Activated CD4-positive, alpha-beta memory T cell treated with anti-CD3 and anti-CD28 coated beads, Interleukin-2, amount 10 ng/mL, durations not matched to agents 7 days and 5 days (primary cell): Measurements from ENCODE around the gene PSG6. TPM values are rescaled to one million over a fixed set of nuclear protein-coding genes. Genes with fewer than 3 reads are reported as not detected.
A peak's percentile ranks its signal among the peaks of the same experiment; 100 is the strongest.
"Not testable (repeated sequence)": the region's sequence is repeated elsewhere in the genome, so short reads cannot be mapped to it uniquely, and the experiment has no call there.

Experiments used
- CTCF ChIA-PET: fragments of 350-600 bp; sonication (Branson Sonifier 250); formaldehyde crosslinking; loops from one replicate; lab custom pipeline; 2021; ENCODE audit warnings: antibody characterized with exemption, inconsistent platforms; lab: Charles Lee
- POLR2A ChIA-PET: fragments of 350-600 bp; sonication (Branson Sonifier 250); formaldehyde crosslinking; loops from one replicate; lab custom pipeline; 2021; ENCODE audit warnings: antibody characterized with exemption; lab: Charles Lee
- DNase-seq: peaks from one replicate; pipeline ENCODE4 v3.0.0-alpha.2; 2020
- H3K27ac Mint-ChIP-seq: one replicate; pipeline ENCODE4 v1.8.0; 2021; ENCODE audit warnings: mild to moderate bottlenecking, mixed read lengths
- H3K27me3 Mint-ChIP-seq: one replicate; pipeline ENCODE4 v1.8.0; 2021; ENCODE audit warnings: mixed read lengths
- H3K36me3 Mint-ChIP-seq: one replicate; pipeline ENCODE4 v1.8.0; 2021; ENCODE audit warnings: low read depth, mixed read lengths
- H3K4me1 Mint-ChIP-seq: one replicate; pipeline ENCODE4 v1.8.0; 2021; ENCODE audit warnings: mixed read lengths
- H3K4me3 Mint-ChIP-seq: one replicate; pipeline ENCODE4 v1.8.0; 2021; ENCODE audit warnings: mild to moderate bottlenecking, mixed read lengths
- H3K9me3 Mint-ChIP-seq: one replicate; pipeline ENCODE4 v1.8.0; 2021; ENCODE audit warnings: mixed read lengths
- total RNA-seq, 2 experiments: library from RNA; stranded (reverse); gene quantifications; one replicate each; pipeline ENCODE4 v1.2.3, GENCODE V29; 2021

PSG6 gene
- total RNA-seq = not detected

DNA sequence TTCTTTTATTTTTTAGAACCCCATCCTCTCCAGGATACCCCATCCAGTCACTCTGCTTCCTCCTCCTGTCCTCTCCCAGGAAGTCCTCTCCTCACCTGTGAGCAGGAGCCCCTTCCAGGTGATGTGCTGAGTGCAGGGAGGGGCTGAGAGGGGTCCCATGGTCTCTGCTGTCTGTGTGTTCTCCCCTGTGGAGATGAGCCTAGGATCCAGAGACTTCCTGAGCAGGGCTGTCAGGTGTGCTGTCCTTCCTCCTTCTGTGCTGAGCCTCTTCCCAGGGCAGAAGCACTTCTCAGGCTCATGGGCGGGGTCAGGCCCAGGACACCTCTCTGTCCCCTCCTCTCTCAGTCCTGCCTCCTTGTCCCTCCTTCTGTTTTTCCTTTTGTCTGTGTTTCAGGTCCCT, at the start of gene PSG6:
Gene PSG6 (minus strand): TSS at position 261 of the 400 bp plus-strand sequence. CDS start 102 bp downstream, at position 159.
- DNase-seq, POLR2A ChIA-PET: not testable (repeated sequence)

GRCh38 chr19:42965176-42965575, 47.5 kb upstream of the PSG6 start:
- no peaks in the 10 kb centered on the region for H3K9me3 Mint-ChIP-seq
- no peak for DNase-seq
- ChIA-PET CTCF (no interaction called here), POLR2A (no interaction called here)
- H3K4me1 Mint-ChIP-seq = no peaks in the 10 kb centered on the region
- no peak overlapping the region for H3K4me3 Mint-ChIP-seq
- no peaks in the 10 kb centered on the region for H3K36me3 Mint-ChIP-seq
- no peaks in the 10 kb centered on the region for H3K27me3 Mint-ChIP-seq
- no peak overlapping the region for H3K27ac Mint-ChIP-seq

More for the DNA sequence above, at the start of gene PSG6:
- CTCF ChIA-PET = interaction anchor here (0.6 kb wide), 1 partner anchor 35 kb away, joined by 3 read pairs; no protein-coding TSS in a partner anchor
- H3K9me3 Mint-ChIP-seq, H3K36me3 Mint-ChIP-seq, H3K27me3 Mint-ChIP-seq, H3K27ac Mint-ChIP-seq, H3K4me1 Mint-ChIP-seq, H3K4me3 Mint-ChIP-seq: not testable (repeated sequence)

DNA sequence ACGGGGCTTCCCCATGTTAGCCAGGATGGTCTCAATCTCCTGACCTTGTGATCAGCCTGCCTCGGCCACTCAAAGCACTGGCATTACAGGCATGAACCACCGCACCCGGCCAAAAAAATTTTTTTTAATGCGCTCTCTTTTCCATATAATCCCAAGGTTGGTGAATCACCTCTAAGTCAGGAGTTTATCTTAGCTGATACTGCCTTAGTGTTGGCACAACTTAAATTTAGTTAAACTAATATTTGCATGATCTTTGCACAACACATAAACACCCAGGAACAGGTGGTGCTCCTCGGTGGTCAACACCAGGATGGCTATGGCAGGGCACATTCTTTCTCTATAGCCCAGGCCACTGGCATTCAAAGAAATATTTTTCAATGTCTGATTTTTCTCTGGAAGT, 43.4 kb upstream of the PSG6 start:
- POLR2A ChIA-PET = no interaction called here
- CTCF ChIA-PET = no interaction called here
- Mint-ChIP-seq H3K27me3 (no peaks in the 10 kb centered on the region), H3K4me1 (no peaks in the 10 kb centered on the region), H3K36me3 (no peaks in the 10 kb centered on the region), H3K4me3 (no peak overlapping the region), H3K9me3 (no peaks in the 10 kb centered on the region), H3K27ac (no peak overlapping the region)
- DNase-seq = no peak

DNA sequence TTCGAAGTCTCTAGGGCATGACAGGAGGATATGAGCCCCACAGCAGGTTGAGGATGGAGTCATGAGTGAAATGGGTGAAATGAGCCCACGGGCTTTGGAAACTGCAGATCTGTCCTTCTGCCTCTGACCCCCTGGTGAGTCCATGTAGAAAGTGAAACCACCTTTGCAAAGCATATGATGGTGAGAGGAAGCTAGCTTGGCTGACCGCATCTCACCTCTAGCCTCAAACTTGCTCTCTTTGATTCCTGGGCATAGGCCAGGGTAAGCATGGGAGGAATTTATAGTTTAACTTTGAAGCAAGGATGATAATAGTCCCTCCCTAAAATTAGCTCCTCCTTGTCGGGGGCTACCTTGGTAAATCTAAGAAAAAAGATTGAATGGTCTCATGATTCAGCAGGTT, 34.4 kb upstream of the PSG6 start:
- H3K36me3 Mint-ChIP-seq, H3K9me3 Mint-ChIP-seq, CTCF ChIA-PET, H3K4me1 Mint-ChIP-seq, H3K4me3 Mint-ChIP-seq, DNase-seq, POLR2A ChIA-PET, H3K27me3 Mint-ChIP-seq, H3K27ac Mint-ChIP-seq: not testable (repeated sequence)

DNA sequence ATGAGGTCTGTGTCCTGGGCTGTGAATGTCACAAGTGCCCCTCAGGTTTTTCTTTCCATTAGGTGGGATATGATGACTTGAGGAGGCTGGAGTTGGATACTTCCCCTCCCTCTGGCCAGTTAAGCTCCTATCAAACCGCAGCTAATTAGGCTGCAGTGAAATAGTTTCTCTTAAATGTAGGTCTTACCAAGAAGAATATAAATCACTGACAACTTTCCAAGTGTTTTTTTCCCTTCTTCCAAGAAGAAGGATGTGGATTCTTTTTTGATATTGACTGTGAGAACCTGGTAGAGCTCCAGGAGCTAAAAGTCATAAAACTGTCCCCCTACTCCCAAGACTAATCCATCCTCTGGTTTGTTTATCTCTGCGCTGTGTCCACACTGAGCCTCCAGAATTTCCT, 33.8 kb upstream of the PSG6 start:
- not testable (repeated sequence) for H3K27ac Mint-ChIP-seq

DNA sequence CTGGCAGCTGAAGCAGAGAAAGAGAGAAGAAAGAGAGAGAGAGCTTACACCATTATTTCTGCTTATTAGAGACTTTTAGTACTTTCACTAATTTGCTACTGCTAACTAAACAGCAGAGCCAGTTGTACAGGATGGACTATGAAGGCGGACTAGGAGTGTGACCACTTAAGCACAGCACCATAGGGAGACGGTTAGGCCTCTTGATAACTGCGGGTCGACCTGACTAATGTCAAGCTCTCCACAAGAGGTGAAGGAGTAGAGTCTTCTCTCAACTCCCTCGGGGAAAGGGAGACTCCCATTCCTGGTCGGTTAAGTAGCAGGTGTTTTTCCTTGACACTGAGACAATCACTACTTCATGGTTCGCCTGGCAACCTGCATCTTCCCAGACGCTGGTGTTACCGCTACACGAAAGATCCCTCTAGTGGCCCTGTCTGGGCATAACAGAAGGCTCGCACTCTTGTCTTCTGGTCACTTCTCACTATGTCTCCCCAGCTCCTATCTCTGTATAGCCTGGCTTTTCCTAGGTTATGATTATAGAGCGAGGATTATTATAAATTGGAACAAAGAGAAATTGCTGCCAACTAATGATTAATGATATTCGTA, 24.6 kb upstream of the PSG6 start:
- peaks cover 2% of the 10 kb centered on the region for H3K27me3 Mint-ChIP-seq
- ChIA-PET CTCF (no interaction called here), POLR2A (no interaction called here)
- H3K27ac Mint-ChIP-seq = no peak overlapping the region
- no peaks in the 10 kb centered on the region for H3K36me3 Mint-ChIP-seq
- DNase-seq = no peak
- no peaks in the 10 kb centered on the region for H3K9me3 Mint-ChIP-seq
- no peak overlapping the region for H3K4me3 Mint-ChIP-seq
- H3K4me1 Mint-ChIP-seq = no peaks in the 10 kb centered on the region

More for the DNA sequence above, 33.8 kb upstream of the PSG6 start:
- POLR2A ChIA-PET, H3K27me3 Mint-ChIP-seq, DNase-seq, H3K36me3 Mint-ChIP-seq, H3K9me3 Mint-ChIP-seq, CTCF ChIA-PET, H3K4me1 Mint-ChIP-seq, H3K4me3 Mint-ChIP-seq: not testable (repeated sequence)

DNA sequence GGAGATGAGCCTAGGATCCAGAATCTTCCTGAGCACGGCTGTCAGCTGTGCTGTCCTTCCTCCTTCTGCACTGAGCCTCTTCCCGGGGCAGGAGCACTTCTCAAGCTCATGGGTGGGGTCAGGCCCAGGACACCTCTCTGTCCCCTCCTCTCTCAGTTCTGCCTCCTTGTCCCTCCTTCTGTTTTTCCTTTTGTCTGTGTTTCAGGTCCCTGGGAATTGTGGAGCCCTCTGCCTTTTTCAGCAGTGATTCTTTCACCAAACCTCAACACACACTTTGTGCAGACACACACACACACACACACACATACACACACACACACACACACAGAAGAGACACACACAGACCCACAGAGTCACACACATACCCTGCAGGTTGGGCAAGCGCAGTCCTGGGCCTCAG, 19.4 kb upstream of the PSG6 start, which contains the start of gene PSG7:
Gene PSG7 (minus strand): TSS at position 101 of the 400 bp plus-strand sequence. CDS start 131 bp downstream, outside the sequence.
- H3K27ac Mint-ChIP-seq, H3K9me3 Mint-ChIP-seq, DNase-seq, H3K36me3 Mint-ChIP-seq, H3K27me3 Mint-ChIP-seq, CTCF ChIA-PET, H3K4me3 Mint-ChIP-seq, H3K4me1 Mint-ChIP-seq, POLR2A ChIA-PET: not testable (repeated sequence)

- H3K27ac Mint-ChIP-seq, H3K36me3 Mint-ChIP-seq, H3K27me3 Mint-ChIP-seq, H3K4me3 Mint-ChIP-seq, DNase-seq, POLR2A ChIA-PET, H3K4me1 Mint-ChIP-seq, H3K9me3 Mint-ChIP-seq, CTCF ChIA-PET: not testable (repeated sequence)
Measured at GRCh38 chr19:42934726-42935125, 17.0 kb upstream of the PSG6 start.

DNA sequence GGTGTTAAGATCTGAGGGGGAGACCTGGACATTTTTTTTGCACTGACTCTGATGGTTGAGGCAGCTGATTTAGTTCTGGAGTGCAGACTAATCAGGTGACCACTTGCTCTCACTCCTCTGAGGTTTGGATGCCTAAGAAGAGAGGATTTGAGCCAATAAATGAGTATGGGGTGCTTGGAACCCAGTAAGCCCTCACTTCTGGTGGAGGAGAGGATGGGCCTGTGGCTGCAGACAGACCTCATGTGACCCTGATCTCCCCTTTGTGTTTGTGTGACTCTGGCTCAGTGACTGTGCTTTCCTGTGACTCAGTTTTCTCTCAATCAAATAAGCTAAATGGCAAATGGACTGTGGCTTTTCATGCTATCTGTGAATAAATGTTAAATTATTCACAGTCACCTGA, 16.5 kb upstream of the PSG6 start:
- POLR2A ChIA-PET, H3K36me3 Mint-ChIP-seq, H3K4me1 Mint-ChIP-seq, CTCF ChIA-PET, H3K4me3 Mint-ChIP-seq, H3K9me3 Mint-ChIP-seq, H3K27ac Mint-ChIP-seq, H3K27me3 Mint-ChIP-seq, DNase-seq: not testable (repeated sequence)

DNA sequence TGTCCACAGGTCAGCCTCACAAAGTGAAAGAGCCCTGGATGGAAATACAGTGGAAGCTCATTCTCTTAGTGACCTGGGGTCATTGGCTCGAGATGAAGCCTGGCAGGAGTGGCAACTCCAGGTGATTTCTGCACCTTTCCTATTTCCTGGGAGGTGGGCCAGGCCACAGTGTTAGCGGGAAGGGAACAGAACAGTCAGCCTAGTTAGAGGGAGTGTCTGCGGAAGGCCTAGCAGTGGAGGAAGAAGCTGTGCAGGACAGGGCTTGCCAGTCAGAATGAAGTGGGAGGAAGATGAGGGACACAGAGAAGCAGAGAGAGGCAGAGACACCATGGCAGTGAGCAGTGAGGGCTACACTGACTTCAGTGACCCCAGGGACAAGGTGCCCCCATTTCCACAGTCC, 15.7 kb upstream of the PSG6 start:
- DNase-seq, CTCF ChIA-PET: not testable (repeated sequence)

DNA sequence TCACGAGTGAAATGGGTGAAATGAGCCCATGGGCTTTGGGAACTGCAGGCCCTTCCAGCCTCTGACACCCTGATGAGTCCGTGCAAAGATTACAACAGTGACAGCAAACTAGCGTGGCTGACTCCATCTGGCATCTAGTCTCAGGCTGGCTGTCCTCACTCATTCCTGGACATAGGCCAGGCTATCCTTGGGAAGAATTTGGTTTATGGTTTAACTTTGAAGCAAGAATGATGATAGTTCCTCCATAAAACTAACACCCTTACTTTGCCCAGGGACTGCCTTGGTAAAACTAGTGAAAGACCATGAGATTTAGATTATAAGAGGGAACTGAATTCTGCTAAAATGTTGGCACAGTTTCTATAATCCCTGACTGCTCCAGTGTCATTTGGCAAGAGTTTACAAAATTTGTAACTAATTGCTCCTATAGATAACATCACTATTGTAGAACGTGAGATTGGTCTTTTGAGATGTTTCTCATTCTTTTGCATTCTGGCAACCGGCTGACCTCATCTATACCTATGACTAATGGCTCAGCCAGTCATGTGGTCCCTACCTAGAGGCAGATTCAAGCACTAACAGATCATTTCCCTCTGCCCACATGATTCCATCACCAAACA, 14.9 kb upstream of the PSG6 start:
- H3K4me3 Mint-ChIP-seq, H3K4me1 Mint-ChIP-seq, CTCF ChIA-PET, H3K9me3 Mint-ChIP-seq, H3K27ac Mint-ChIP-seq, DNase-seq, H3K36me3 Mint-ChIP-seq, H3K27me3 Mint-ChIP-seq, POLR2A ChIA-PET: not testable (repeated sequence)

More for the DNA sequence above, 15.7 kb upstream of the PSG6 start:
- H3K27me3 Mint-ChIP-seq, H3K9me3 Mint-ChIP-seq, POLR2A ChIA-PET, H3K27ac Mint-ChIP-seq, H3K4me1 Mint-ChIP-seq, H3K36me3 Mint-ChIP-seq, H3K4me3 Mint-ChIP-seq: not testable (repeated sequence)

GRCh38 chr19:42930214-42930613, 12.5 kb upstream of the PSG6 start:
- peak; percentile 20 for DNase-seq
- CTCF ChIA-PET, H3K27ac Mint-ChIP-seq, H3K27me3 Mint-ChIP-seq, H3K4me1 Mint-ChIP-seq, H3K36me3 Mint-ChIP-seq, H3K9me3 Mint-ChIP-seq, POLR2A ChIA-PET, H3K4me3 Mint-ChIP-seq: not testable (repeated sequence)

- ChIA-PET POLR2A (no interaction called here), CTCF (no interaction called here)
- no peak overlapping the region for H3K4me3 Mint-ChIP-seq
- H3K27me3 Mint-ChIP-seq = peaks cover 3% of the 10 kb centered on the region
- no peak for DNase-seq
- H3K36me3 Mint-ChIP-seq = no peaks in the 10 kb centered on the region
- H3K27ac Mint-ChIP-seq = no peak overlapping the region
- no peaks in the 10 kb centered on the region for H3K4me1 Mint-ChIP-seq
- no peaks in the 10 kb centered on the region for H3K9me3 Mint-ChIP-seq
Measured at GRCh38 chr19:42928896-42929295, 11.2 kb upstream of the PSG6 start.

DNA sequence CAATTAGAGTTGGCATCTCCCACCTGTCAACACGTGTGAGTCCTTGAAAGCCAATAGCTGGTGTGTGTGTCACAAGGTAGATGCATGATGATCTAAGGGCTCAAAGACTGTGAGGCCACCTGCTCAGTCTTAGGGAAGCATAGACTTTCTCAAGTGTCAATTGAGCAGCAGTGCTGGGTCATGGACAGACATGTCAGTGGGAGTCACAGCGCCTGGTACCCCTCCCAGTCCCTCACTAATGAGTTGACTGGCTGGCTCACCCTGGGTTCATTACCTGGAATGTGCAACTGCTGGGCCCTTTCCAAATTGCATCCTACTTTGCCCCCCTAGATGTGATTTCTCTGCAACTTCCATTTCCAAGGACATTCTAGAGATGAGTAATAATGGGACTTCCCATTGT, 9.1 kb upstream of the PSG6 start:
- H3K4me3 Mint-ChIP-seq = no peak overlapping the region
- POLR2A ChIA-PET = no interaction called here
- no peak for DNase-seq

More for the DNA sequence above, 9.1 kb upstream of the PSG6 start:
- H3K4me1 Mint-ChIP-seq = no peaks in the 10 kb centered on the region
- H3K9me3 Mint-ChIP-seq = no peaks in the 10 kb centered on the region
- H3K27me3 Mint-ChIP-seq = peaks cover 3% of the 10 kb centered on the region
- CTCF ChIA-PET = no interaction called here
- H3K36me3 Mint-ChIP-seq = no peaks in the 10 kb centered on the region
- no peak overlapping the region for H3K27ac Mint-ChIP-seq
